Naive thymus-derived CD4-positive, alpha-beta T cell (primary cell): ENCODE results near the gene SLX4IP. TPM values are rescaled to one million over a fixed set of nuclear protein-coding genes. Genes with fewer than 3 reads are reported as not detected.

Experiments used
- ATAC-seq: fragments of 150-1000 bp; cut with Tn5 transposase; 2 replicates; pipeline ENCODE4 v1.10.0; 2021; ENCODE audit warnings: mild to moderate bottlenecking, moderate library complexity
- CTCF ChIA-PET: fragments of 350-600 bp; sonication (Branson Sonifier 250); formaldehyde crosslinking; loops from one replicate; lab custom pipeline; 2021; ENCODE audit warnings: antibody characterized with exemption; lab: Charles Lee
- POLR2A ChIA-PET: fragments of 350-600 bp; sonication (Branson Sonifier 250); formaldehyde crosslinking; loops from one replicate; lab custom pipeline; 2021; ENCODE audit warnings: antibody characterized with exemption, inconsistent platforms; lab: Charles Lee
- DNase-seq, 9 donors: peaks; one replicate each; pipeline versions ENCODE4 v3.0.0 to v3.0.0-alpha.2; 2020 to 2022; ENCODE audit warnings: mixed read lengths in 1 of 9
- H3K27ac ChIP-seq: one replicate; pipeline ENCODE4 v1.7.0; 2013; ENCODE audit warnings: mild to moderate bottlenecking, low read depth, low read length, moderate library complexity
- H3K27me3 ChIP-seq, 2 donors: one replicate each; pipeline ENCODE4 v1.7.0; 2013; ENCODE audit warnings: low read length in 2 of 2, mild to moderate bottlenecking in 2 of 2, moderate library complexity in 2 of 2; ENCODE audit not compliant: control insufficient read depth in 2 of 2, insufficient read depth in 2 of 2
- H3K36me3 ChIP-seq, 3 experiments: 1 replicate in 2 of 3; 2 replicates in 1 of 3; pipeline ENCODE4 v1.7.0; 2013; ENCODE audit warnings: low read length in 3 of 3, mild to moderate bottlenecking in 3 of 3, moderate library complexity in 1 of 3; ENCODE audit not compliant: insufficient read depth in 3 of 3, control insufficient read depth in 2 of 3
- H3K4me1 ChIP-seq, 2 donors: one replicate each; pipeline ENCODE4 v1.7.0; 2013; ENCODE audit warnings: low read length in 2 of 2, mild to moderate bottlenecking in 2 of 2, moderate library complexity in 1 of 2; ENCODE audit not compliant: control insufficient read depth in 2 of 2, insufficient read depth in 2 of 2
- H3K4me3 ChIP-seq: 2 replicates; pipeline ENCODE4 v1.7.0; 2013; ENCODE audit warnings: mild to moderate bottlenecking, low read length
- H3K9me3 ChIP-seq, 3 experiments: 1 replicate in 2 of 3; 2 replicates in 1 of 3; pipeline ENCODE4 v1.7.0; 2013; ENCODE audit warnings: low read length in 3 of 3; ENCODE audit not compliant: control insufficient read depth in 2 of 3
- H3K27ac Mint-ChIP-seq, 9 donors: one replicate each; pipeline ENCODE4 v1.8.0; 2020 to 2022; ENCODE audit warnings: mixed read lengths in 9 of 9, mild to moderate bottlenecking in 8 of 9, moderate library complexity in 5 of 9, inconsistent platforms in 2 of 9
- H3K27me3 Mint-ChIP-seq, 5 donors: one replicate each; pipeline ENCODE4 v1.8.0; 2021 to 2022; ENCODE audit warnings: mixed read lengths in 5 of 5, mild to moderate bottlenecking in 1 of 5
- H3K36me3 Mint-ChIP-seq, 5 donors: one replicate each; pipeline ENCODE4 v1.8.0; 2020 to 2022; ENCODE audit warnings: mixed read lengths in 5 of 5, mild to moderate bottlenecking in 3 of 5, inconsistent platforms in 1 of 5
- H3K4me1 Mint-ChIP-seq, 7 donors: one replicate each; pipeline ENCODE4 v1.8.0; 2020 to 2022; ENCODE audit warnings: mixed read lengths in 7 of 7, mild to moderate bottlenecking in 3 of 7, inconsistent platforms in 1 of 7
- H3K4me3 Mint-ChIP-seq, 10 donors: one replicate each; pipeline ENCODE4 v1.8.0; 2020 to 2022; ENCODE audit warnings: mild to moderate bottlenecking in 10 of 10, mixed read lengths in 10 of 10, moderate library complexity in 6 of 10, inconsistent platforms in 2 of 10
- H3K9me3 Mint-ChIP-seq, 11 donors: one replicate each; pipeline ENCODE4 v1.8.0; 2020 to 2022; ENCODE audit warnings: mixed read lengths in 11 of 11, mild to moderate bottlenecking in 4 of 11, inconsistent platforms in 1 of 11, moderate library complexity in 1 of 11
- intact Hi-C, 2 donors: fragments of 100-400 bp; cut with micrococcal nuclease; formaldehyde crosslinking; loops; one replicate each; pipeline ENCODE4 v1.15.1; 2023
- polyA plus RNA-seq, 2 donors: library from polyadenylated mRNA; unstranded; fragments of 300-500 nt; fragmentation: Illumina TruSeq; gene quantifications; one replicate each; pipeline ENCODE4 v1.2.3, GENCODE V29; 2021
- total RNA-seq, 6 experiments: library from RNA in 5 of 6; stranded (reverse) in 5 of 6; gene quantifications; 1 replicate in 5 of 6; 2 replicates in 1 of 6; pipeline ENCODE4 v1.2.3 and lab custom pipeline; 2021 to 2026

SLX4IP gene
- total and polyA plus RNA-seq, 7 experiments from 2014 or later = 1.6 to 8.2 (median 5.3) TPM

- Histone ChIP-seq H3K4me1 (peaks cover 0 to 4% of the 10 kb centered on the region in 2 donors), H3K27me3 (no peaks in the 10 kb centered on the region), H3K36me3 (no peaks in the 10 kb centered on the region), H3K27ac (no peak overlapping the region), H3K9me3 (no peaks in the 10 kb centered on the region), H3K4me3 (no peak overlapping the region)
- Mint-ChIP-seq H3K9me3 (peaks cover 0 to 2% (median 0%) of the 10 kb centered on the region in 11 donors), H3K27me3 (no peaks in the 10 kb centered on the region), H3K4me3 (no peak overlapping the region), H3K36me3 (peaks cover 12 to 47% (median 39%) of the 10 kb centered on the region in 5 donors), H3K4me1 (peaks cover 0 to 26% (median 16%) of the 10 kb centered on the region in 7 donors), H3K27ac (no peak overlapping the region)
- DNase-seq (no peak), ATAC-seq (no peak)
- ChIA-PET CTCF (no interaction called here), POLR2A (no interaction called here)
- intact Hi-C loops = no loop called here
Observed at GRCh38 chr20:10573273-10573950, 138.3 kb downstream of the SLX4IP start.

GRCh38 chr20:10573951-10574339 is 138.8 kb downstream of the SLX4IP start:
- no peaks in the 10 kb centered on the region for H3K36me3 ChIP-seq
- peaks cover 0 to 3% of the 10 kb centered on the region in 2 donors for H3K4me1 ChIP-seq
- CTCF ChIA-PET = no interaction called here
- H3K4me1 Mint-ChIP-seq = peaks cover 5 to 31% (median 16%) of the 10 kb centered on the region in 7 donors
- no peak overlapping the region for H3K4me3 ChIP-seq
- H3K9me3 Mint-ChIP-seq = peaks cover 0 to 2% (median 0%) of the 10 kb centered on the region in 11 donors
- no peaks in the 10 kb centered on the region for H3K27me3 ChIP-seq
- no peaks in the 10 kb centered on the region for H3K27me3 Mint-ChIP-seq
- H3K27ac Mint-ChIP-seq = no peak overlapping the region
- intact Hi-C loops = no loop called here
- H3K9me3 ChIP-seq = no peaks in the 10 kb centered on the region
- DNase-seq (no peak), ATAC-seq (no peak)
- peaks cover 6 to 48% (median 34%) of the 10 kb centered on the region in 5 donors for H3K36me3 Mint-ChIP-seq
- no peak overlapping the region for H3K27ac ChIP-seq
- no peak overlapping the region for H3K4me3 Mint-ChIP-seq
- POLR2A ChIA-PET = no interaction called here

- H3K9me3 Mint-ChIP-seq = no peaks in the 10 kb centered on the region
- no peak overlapping the region for H3K27ac Mint-ChIP-seq
- ATAC-seq = no peak
- Histone ChIP-seq H3K36me3 (no peaks in the 10 kb centered on the region), H3K27ac (no peak overlapping the region), H3K27me3 (no peaks in the 10 kb centered on the region), H3K9me3 (no peaks in the 10 kb centered on the region), H3K4me1 (peaks cover 0 to 3% of the 10 kb centered on the region in 2 donors), H3K4me3 (no peak overlapping the region)
- H3K4me3 Mint-ChIP-seq = no peak overlapping the region
- ChIA-PET POLR2A (no interaction called here), CTCF (no interaction called here)
- H3K36me3 Mint-ChIP-seq = peaks cover 5 to 49% (median 39%) of the 10 kb centered on the region in 5 donors
- no peaks in the 10 kb centered on the region for H3K27me3 Mint-ChIP-seq
- intact Hi-C loops = no loop called here
- no peak for DNase-seq
- peaks cover 5 to 30% (median 8%) of the 10 kb centered on the region in 7 donors for H3K4me1 Mint-ChIP-seq
Observed at GRCh38 chr20:10576411-10577090, 141.4 kb downstream of the SLX4IP start.

GRCh38 chr20:10577648-10578047 is 142.5 kb downstream of the SLX4IP start:
- no peak overlapping the region for H3K4me3 Mint-ChIP-seq

GRCh38 chr20:10578607-10579006 is 143.5 kb downstream of the SLX4IP start:
- no peaks in the 10 kb centered on the region for H3K9me3 ChIP-seq
- H3K4me1 ChIP-seq = no peaks in the 10 kb centered on the region
- no peaks in the 10 kb centered on the region for H3K9me3 Mint-ChIP-seq
- no peaks in the 10 kb centered on the region for H3K27me3 ChIP-seq
- intact Hi-C loops = no loop called here
- CTCF ChIA-PET = interaction anchor here (0.7 kb wide), 1 partner anchor 22 kb away, joined by 4 read pairs; no protein-coding TSS in a partner anchor
- H3K36me3 Mint-ChIP-seq = peaks cover 5 to 42% (median 30%) of the 10 kb centered on the region in 5 donors
- peak overlapping the region in 1 of 9 donors; percentile 2 for H3K27ac Mint-ChIP-seq
- H3K4me1 Mint-ChIP-seq = peaks cover 0 to 15% (median 0%) of the 10 kb centered on the region in 7 donors
- H3K27ac ChIP-seq = no peak overlapping the region
- no peak overlapping the region for H3K4me3 ChIP-seq
- no peak overlapping the region for H3K4me3 Mint-ChIP-seq
- ATAC-seq = no peak
- no peak for DNase-seq
- H3K36me3 ChIP-seq = no peaks in the 10 kb centered on the region
- H3K27me3 Mint-ChIP-seq = no peaks in the 10 kb centered on the region
- POLR2A ChIA-PET = no interaction called here

More at GRCh38 chr20:10577648-10578047, 142.5 kb downstream of the SLX4IP start:
- Histone ChIP-seq H3K27me3 (no peaks in the 10 kb centered on the region), H3K9me3 (no peaks in the 10 kb centered on the region), H3K27ac (no peak overlapping the region), H3K36me3 (no peaks in the 10 kb centered on the region), H3K4me1 (no peaks in the 10 kb centered on the region), H3K4me3 (no peak overlapping the region)
- ATAC-seq (no peak), DNase-seq (no peak)
- intact Hi-C loops = no loop called here
- Mint-ChIP-seq H3K27me3 (no peaks in the 10 kb centered on the region), H3K4me1 (peaks cover 0 to 21% (median 0%) of the 10 kb centered on the region in 7 donors), H3K9me3 (no peaks in the 10 kb centered on the region), H3K27ac (no peak overlapping the region), H3K36me3 (peaks cover 5 to 49% (median 34%) of the 10 kb centered on the region in 5 donors)
- CTCF ChIA-PET = no interaction called here
- POLR2A ChIA-PET = no interaction called here

- Mint-ChIP-seq H3K27me3 (no peaks in the 10 kb centered on the region), H3K4me3 (no peak overlapping the region), H3K9me3 (no peaks in the 10 kb centered on the region), H3K4me1 (peaks cover 0 to 12% (median 0%) of the 10 kb centered on the region in 7 donors), H3K36me3 (peaks cover 1 to 35% (median 27%) of the 10 kb centered on the region in 5 donors), H3K27ac (no peak overlapping the region)
- H3K4me3 ChIP-seq = no peak overlapping the region
- no peaks in the 10 kb centered on the region for H3K4me1 ChIP-seq
- intact Hi-C loops = no loop called here
- ATAC-seq (no peak), DNase-seq (no peak)
- POLR2A ChIA-PET = no interaction called here
- H3K36me3 ChIP-seq = no peaks in the 10 kb centered on the region
- no peaks in the 10 kb centered on the region for H3K9me3 ChIP-seq
- no peaks in the 10 kb centered on the region for H3K27me3 ChIP-seq
- CTCF ChIA-PET = no interaction called here
- no peak overlapping the region for H3K27ac ChIP-seq
Observed at GRCh38 chr20:10579942-10580341, 144.8 kb downstream of the SLX4IP start.
